NCI-H128 (cell line): Measurements from ENCODE around the gene TRIM15.
"Not testable (repeated sequence)": the region's sequence is repeated elsewhere in the genome, so short reads cannot be mapped to it uniquely, and the experiment has no call there.

Experiments used
- DNase-seq: peaks from one replicate; lab custom pipeline; 2025; ENCODE audit not compliant: unreplicated experiment; lab: John Stamatoyannopoulos, UW

Gene TRIM15

DNA sequence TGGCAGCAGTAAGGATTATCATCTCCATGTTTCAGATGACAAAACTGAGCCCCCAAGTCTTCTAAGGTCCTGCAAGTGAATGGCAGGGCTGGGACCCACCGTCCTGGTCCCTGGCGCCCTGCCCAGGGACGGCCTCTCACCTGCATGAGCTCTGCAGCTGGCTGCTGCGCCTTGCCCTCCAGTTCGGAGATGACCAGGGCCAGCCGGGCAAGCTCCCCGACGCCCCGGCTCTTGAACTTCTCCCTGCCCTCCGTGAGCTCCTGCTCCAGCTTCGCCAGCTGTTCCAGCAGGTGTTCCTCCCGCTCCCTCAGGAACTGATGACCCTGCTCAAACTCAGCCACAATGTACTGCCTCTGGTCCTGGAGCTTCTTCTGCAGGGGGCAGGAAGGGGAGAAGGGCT, 33.0 kb downstream of the TRIM15 start:
- DNase-seq, result no peak

DNA sequence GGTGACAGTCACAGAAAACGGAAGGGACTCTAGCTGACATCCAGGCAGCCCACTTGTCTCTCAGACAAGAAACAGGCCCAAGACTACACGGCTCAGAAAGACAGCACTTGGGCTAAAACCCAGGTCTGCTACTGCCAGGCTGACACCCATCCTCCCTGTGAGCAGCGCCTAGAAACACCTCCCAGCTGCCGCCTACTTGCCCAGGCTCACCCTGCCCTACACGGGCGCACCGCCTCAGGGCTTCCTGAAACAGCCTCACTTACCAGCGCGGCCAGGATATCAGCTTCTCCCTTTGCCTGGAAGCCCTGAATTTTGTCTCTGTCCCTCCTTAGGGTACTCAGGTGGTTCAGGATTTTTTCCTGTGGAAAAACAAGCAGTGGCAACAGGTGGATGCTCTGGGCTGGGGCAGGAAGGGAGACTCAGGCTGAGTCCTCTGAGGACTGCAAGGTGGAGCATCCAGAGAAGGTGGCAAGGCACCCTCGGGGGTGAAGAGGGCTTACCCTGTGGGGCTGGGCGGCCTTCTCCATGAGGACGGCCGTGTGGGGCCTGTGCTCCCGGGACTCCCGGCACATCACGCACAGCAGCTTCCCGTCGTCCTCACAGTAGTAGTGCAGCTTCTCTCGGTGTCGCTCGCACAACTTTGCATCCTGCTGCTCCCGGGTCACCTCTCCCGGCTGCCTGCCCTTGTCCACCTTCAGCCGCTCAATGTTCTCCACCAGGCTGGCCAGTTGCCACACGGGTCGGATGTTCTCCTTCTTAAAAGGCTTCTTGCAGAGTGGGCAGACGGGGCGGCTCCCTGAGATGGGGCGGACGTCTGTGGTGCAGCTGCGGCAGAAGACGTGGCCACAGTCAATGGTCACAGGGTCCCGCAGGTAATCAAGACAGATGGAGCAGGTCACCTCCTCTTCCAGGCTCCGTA, 35.1 kb downstream of the TRIM15 start:
- DNase-seq, result no peak

DNA sequence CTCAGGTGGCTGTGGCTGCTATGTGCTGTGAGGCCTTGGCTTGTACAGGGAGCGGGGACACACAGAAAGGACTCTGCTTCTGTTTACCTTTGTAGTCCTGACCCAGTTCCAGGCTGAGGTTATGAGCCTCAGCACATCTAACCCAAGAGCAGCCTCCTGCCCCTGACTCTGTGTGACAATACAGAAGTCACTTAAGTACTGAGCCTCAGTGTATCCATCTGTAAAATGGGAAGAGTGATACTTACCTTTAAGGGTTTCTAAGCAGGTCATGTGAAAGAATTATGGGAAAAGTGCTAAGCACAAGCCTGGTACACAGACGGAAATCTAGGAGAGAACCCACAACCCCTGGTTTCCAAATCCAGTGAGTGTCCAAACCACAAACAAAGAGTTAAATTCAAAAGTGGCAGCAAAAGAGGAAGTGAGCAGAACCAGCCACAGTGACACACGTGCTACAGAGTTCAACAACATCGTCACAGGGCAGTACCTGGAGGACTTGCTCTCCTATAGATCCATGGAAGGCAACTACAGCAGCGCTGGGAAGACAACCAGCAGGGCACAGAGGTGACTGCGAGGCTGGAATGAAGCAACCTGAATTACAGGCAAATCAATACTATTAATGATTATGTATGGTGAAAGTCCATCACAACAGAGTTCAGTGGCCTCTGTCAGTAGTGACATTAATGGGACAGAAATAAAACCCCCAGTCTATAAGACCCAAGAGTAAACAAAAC, 37.4 kb downstream of the TRIM15 start:
- DNase-seq, result no peak

DNA sequence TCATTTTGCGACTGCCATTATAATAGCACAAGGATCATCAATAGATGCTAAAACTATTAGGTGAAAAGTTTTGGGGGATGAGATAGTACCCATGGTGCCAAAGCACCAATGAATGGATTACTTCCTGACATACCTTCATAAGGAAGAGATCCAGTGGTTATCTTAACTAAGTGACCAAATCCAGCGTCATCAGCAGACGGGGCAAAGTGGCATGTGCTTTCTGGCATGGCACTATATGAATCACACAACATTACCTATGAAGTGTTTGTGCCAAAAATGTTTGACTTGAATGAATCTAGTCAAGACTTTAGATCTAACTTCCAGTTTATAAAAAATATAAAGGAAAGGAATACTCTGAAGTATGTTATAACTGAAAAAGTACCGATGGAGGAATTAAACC, 39.0 kb downstream of the TRIM15 start:
- no peak for DNase-seq

DNA sequence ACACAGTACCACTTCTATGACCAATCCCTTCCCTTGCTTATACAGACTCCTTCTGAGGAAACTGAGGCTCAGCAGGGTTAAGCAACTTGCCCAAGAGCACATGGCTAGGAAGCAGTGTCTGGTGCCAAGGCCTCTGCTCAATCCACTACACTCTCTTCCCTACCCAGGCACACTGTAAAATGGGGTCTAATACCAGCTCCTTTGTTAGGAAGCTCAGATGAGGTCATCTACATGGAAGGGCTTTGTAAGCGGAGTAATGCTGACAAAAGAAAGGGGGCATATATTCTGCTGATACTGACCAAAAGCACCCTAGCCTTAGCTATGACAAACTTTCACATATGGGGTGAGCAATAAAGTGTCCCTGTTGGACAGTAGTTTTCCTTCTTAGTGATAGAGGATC, 40.8 kb downstream of the TRIM15 start:
- no peak for DNase-seq

GRCh38 chr6:30206152-30206551, 42.8 kb downstream of the TRIM15 start:
- DNase-seq, result no peak

GRCh38 chr6:30206799-30207618, 43.7 kb downstream of the TRIM15 start:
- no peak for DNase-seq

DNA sequence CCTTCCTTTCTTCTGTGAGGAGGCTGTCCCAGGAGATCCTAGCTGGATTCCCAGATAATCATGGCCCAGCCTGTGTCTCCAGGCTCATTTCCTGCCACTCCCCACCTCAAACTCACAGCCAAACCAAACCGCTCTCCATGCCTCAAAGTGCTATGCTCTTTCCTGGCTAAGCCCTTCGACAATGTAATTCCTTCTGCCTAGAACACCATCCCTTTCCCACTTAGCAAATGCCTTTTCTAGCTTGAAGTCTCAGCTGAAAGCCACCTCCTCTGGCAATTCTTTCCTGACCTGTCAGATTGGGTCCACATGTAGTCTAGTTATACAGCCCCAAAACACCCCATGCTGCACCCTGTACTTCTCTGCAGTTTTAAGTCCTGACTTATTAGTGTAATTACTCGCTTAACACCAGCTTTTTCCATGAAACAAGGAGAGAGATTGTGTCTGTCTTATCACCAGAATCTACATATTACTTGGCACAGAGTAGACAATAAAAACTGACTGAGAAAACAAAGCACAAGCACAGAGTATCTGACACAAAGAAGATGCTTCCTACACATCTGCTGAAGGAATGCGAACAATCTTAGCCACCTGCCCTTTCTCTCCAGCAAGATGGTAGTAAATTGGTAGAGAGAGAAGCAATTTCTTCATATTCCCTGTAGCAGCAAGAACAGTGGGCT, 44.4 kb downstream of the TRIM15 start:
- DNase-seq, result no peak

- no peak for DNase-seq
Measured at GRCh38 chr6:30211306-30211705, 48.0 kb downstream of the TRIM15 start.

- DNase-seq, result no peak
Measured at GRCh38 chr6:30211899-30212298, 48.6 kb downstream of the TRIM15 start.

DNA sequence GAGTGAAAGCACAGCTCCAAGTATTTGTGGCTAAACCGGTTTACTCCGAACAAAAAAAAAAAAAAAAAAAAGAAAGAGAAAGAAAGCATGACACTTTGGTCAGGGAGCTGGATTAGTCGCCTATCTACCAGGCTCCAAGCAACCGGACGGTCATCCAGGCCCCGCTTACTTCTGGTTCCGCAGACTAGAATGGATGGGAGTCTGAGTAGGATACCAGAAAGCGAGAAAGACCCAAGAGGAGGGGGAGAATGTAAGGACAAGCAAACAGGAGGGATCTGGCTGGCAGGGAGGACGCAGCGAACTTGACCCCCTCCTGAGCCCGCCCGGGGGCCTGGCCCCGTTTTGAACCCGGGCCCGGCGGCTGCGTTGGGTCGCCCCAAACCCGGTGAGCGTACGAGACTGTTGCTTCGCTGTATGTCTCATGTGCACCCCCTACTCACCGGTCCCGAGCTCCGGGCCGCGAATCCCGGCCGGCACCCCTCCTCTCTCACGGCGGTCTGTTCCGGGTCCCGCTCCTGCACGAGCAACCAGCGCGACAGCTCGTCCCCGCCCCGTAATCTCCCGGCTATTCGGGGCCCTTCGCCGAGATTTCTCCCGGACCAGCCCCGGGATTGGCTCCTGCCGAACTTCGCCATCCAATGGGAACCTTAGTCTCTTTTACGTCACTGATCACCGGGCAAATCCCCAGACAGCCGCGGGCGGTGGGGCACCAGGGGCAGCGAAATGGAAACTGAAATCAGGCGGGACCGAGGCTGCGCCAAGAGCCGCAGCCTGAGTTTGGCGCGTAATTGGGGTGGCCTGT, 49.7 kb downstream of the TRIM15 start, which contains the start of gene TRIM26:
Gene TRIM26 (minus strand): TSS at position 542 of the 802 bp plus-strand sequence. CDS start 14,303 bp downstream, outside the sequence.
- peak; percentile 93 for DNase-seq

DNA sequence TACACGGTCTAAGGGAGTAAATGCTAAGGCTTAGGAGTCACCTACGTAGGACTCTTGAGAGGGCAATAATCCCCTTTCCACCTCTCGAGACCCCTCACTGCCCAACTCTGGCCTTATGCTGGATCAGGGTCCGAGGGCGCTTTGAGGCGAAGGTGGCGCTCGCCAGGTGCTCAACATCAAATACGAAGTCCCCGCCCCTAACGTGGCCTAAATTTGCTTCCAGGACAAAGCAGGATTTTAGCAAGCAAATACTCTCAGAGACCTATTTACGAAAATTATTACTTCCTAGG, 50.3 kb downstream of the TRIM15 start:
- no peak for DNase-seq

DNA sequence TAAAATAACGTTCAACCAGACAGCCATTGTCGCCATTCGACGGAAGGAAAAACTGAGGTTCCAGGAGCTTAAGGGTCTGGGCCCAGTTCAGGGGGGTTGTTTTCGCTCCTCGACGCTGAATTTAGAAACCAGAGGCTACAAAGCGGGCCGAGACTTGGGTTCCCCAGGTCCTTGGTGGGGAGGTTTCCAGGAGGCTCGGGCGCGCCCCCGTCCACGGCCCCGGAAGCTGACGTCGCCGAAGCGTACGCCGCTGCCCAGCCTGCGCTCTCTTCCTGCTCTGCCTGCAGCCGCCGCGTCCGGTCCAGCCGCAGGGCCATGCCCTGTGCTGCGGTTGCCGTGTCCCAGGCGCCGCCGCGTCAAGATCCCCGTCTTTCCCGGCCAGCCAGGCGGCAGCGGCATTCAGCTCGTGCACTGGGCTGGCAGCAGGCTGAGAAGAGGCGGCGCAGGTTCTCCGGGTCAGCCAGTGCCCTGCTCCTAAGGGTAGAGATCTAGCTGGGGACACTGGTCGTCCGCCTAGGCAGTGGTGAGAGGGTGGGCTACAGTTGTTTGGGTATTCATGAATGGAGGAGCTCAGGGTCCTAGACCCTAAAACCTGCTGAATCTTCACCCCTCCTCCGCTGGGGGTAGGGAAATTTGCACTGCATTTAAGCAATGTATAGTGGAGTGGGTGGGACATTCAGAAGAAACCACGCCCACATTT, 50.8 kb downstream of the TRIM15 start:
- DNase-seq, result peak; percentile 12

DNA sequence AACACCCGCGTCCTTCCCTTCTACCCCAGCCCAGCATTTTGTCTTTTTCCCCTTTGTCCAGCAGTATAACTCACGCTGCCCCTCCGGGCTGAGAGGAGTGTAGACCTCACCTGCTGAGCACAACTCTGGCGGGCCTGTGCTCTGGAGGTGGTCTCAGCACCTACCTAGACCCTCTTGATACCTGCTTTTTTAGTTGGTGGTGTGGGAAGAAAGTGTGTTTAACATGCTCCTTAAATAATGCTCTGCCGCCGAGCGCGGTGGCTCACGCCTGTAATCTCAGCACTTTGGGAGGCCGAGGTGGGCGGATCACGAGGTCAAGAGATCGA, 51.3 kb downstream of the TRIM15 start:
- no peak for DNase-seq

GRCh38 chr6:30216096-30216495, 52.8 kb downstream of the TRIM15 start:
- DNase-seq, result no peak

DNA sequence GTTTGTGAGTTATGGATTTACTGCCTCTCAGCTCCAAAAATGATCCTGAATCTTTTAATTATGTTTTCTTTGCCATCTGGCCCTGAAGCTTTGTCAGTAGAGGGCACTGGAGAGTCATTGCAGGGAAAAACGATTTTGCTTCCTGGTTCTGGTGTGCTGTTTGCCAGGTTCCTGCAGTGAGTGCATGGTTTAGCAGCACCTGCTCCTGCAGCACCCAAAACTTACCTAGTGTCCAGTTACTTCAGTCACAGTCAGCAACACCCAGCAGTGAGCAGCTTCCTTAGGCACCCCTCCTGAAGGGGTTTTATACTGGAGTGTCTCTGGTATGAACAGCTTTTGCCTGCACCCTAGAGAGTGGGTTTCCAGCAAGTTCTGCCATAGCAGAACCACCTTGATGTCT, 55.9 kb downstream of the TRIM15 start:
- DNase-seq, result peak; percentile 66

DNA sequence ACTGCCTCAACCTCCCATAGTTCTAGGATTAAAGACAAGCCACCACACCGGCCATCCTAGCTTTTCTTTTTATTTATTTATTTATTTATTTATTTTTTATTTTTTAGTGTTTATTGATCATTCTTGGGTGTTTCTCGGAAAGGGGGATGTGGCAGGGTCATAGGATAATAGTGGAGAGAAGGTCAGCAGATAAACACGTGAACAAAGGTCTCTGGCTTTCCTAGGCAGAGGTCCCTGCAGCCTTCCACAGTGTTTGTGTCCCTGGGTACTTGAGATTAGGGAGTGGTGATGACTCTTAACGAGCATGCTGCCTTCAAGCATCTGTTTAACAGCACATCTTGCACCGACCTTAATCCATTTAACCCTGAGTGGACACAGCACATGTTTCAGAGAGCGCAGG, 58.0 kb downstream of the TRIM15 start:
- DNase-seq, result not testable (repeated sequence)

GRCh38 chr6:30221956-30222355, 58.6 kb downstream of the TRIM15 start:
- not testable (repeated sequence) for DNase-seq
